Stimulated activated CD8-positive, alpha-beta memory T cell treated with anti-CD3 and anti-CD28 coated beads, Interleukin-7, amount 100 ng/mL, for 4 hours (primary cell): ENCODE measurements around the gene PCK2.

Experiments used
- DNase-seq, 2 donors: peaks; one replicate each; pipeline ENCODE4 v3.0.0-alpha.2; 2020; ENCODE audit warnings: low read depth in 2 of 2

PCK2 gene

GRCh38 chr14:24060984-24061913, 32.9 kb upstream of the PCK2 start:
- no peak for DNase-seq

DNA sequence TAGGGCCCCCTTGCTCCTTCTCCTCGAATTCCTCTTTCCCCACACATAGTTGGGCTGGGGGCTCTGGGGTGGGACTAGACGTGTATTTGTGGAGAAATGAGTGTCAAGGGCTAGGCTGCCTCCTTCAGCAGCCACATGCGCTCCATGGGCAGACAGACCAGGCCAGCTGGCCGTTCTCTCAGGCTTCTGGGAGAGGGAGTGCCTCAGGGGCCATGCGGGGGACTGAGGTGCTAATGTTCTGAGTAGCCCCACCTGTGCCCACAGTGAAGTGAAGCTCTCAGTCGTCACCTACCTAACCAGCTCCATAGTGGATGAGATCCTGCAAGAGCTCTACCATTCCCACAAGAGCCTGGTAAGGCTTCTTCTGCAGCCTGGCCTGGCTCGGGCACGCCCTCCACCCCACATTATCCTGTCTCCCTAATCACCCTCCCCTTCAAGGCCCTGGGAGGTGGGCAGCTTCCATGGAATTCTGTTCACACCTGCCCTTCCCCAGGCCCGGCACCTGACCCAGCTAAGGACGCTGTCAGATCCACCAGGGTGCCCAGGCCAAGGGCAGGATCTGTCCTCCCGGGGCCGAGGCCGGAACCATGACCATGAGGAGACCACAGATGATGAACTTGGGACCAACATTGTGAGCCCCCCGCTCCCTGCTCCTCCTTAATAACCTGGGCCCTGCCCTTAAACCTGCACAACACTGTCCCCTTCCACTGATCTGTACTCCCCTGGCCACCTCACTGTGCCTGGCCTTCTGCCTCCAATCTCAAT, 31.7 kb upstream of the PCK2 start:
- DNase-seq: no peak

DNA sequence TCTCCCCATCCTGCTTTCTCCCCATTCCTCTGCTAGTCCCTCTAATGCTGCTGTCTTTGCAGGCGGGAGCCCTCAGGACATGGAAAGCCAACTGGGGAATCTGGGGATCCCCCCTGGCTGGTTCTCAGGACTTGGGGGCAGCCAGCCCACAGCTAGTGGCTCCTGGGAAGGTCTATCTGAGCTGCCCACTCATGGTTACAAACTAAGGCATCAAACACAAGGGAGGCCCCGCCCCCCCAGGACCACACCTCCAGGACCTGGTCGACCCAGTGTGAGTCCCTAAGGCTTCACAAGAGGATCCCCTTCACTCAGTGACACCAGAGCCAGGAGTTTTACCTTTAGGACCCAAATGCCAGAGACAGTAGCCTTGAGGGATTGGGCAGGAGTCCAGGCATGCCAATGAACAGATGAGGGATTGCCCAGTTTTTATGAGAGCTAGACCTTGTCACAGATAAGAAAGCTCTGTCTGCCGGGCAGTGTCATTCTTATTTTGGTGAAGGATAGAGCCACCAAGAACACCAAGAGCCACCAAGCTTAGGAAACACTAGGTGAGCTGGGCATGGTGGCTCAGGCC, 30.8 kb upstream of the PCK2 start:
- no peak for DNase-seq

GRCh38 chr14:24064091-24064795, 29.9 kb upstream of the PCK2 start:
- DNase-seq: no peak

GRCh38 chr14:24064856-24065255, 29.3 kb upstream of the PCK2 start:
- DNase-seq: no peak

- DNase-seq: no peak
Measured at GRCh38 chr14:24065408-24065807, 28.7 kb upstream of the PCK2 start.

- no peak for DNase-seq
Measured at GRCh38 chr14:24066496-24067132, 27.5 kb upstream of the PCK2 start.

DNA sequence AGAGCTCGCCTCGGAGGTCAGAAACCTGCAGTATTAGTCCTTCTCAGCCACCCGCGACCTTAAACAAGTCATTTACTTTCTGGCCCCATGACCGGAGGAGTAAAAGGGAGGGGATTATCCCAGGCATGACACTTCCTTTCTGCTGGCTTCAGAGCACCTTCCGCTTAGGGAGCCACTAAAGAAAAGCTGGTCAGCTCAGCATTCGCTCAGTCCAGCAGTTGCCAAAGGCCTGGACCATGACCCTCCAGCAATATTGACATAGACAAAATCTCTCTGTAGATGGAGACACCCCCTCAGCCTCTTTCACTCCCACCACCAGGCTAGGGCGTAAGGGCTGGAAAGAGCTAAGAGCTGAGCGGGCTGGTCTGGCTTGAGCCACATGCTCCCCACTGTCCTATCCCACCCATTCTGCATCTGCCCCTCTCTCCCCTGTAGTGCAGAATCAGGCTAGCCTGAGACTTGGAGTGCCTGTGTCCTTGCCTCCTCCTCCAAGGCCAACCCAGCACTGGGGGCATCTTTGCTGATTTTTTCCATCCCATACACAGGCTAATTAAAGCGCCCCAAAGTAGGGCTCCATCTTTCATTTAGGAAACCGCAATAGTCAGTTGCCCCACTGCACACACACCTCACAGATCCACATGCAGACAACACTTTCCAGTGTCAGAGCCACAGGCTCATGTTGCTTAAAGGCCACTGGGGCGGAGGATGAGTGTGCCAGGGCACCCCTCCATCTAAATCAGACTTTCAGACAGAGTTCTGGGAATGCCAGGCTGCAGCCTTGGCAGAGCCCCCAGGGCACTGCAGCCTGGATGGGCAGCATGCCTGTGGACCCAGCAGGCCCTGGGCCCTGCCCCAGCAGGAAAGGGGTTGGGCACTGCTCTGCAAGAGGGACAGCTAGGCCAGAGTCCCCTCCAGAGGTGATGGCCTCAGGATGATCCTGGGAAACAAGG, 26.7 kb upstream of the PCK2 start:
- no peak for DNase-seq

GRCh38 chr14:24068711-24069410, 25.2 kb upstream of the PCK2 start:
- no peak for DNase-seq

GRCh38 chr14:24069411-24069735, 24.7 kb upstream of the PCK2 start:
- DNase-seq: no peak

GRCh38 chr14:24070285-24071143, 23.6 kb upstream of the PCK2 start:
- no peak for DNase-seq

GRCh38 chr14:24071144-24071697, 22.9 kb upstream of the PCK2 start, which contains the start of gene CPNE6:
Gene CPNE6, plus strand, starts transcription at chr14:24071562. Its CDS starts 1,375 bp downstream, at chr14:24072937.
- DNase-seq: no peak

GRCh38 chr14:24071836-24072430, 22.2 kb upstream of the PCK2 start:
- no peak for DNase-seq

DNA sequence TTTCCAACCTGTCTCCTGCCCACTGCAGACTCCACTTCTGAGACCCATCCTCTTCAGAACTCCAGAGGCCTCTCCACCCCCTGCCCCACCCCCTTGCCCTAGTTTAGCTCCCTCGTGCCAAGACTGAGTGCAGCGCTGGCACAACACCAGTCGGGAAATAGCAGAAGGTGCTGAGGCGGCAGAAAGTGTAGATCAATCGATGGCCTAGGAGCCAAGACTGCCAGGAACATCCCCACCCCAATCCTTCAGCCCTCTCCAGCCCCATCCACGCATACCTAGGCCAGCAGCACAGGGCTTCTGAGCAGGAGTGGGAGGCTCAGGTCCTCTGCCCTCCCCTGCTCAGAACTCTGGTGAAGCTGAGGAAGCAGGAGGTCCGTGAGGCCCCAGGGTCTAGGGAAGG, 21.7 kb upstream of the PCK2 start:
- no peak for DNase-seq

GRCh38 chr14:24072881-24073877, 20.9 kb upstream of the PCK2 start:
- DNase-seq: no peak

GRCh38 chr14:24074625-24075484, 19.3 kb upstream of the PCK2 start:
- DNase-seq: no peak
